Kidney (tissue), 14 donors: Measurements from ENCODE around the gene KCTD7. TPM values are rescaled to one million over a fixed set of nuclear protein-coding genes. Genes with fewer than 3 reads are reported as not detected.
"Not testable (repeated sequence)": the region's sequence is repeated elsewhere in the genome, so short reads cannot be mapped to it uniquely, and the experiment has no call there.

Experiments
- DNase-seq, 5 donors: peaks; one replicate each; pipeline ENCODE4 v3.0.0-alpha.2; 2013 to 2020
- FAIRE-seq: peaks from 2 replicates; lab custom pipeline; 2012; peaks lifted over from hg19 to GRCh38; lab: Jason Lieb, UNC
- H3K27ac ChIP-seq, 2 donors: one replicate each; pipeline ENCODE4 v1.7.0; 2013; ENCODE audit warnings: low read depth in 2 of 2, low read length in 2 of 2, inconsistent platforms in 1 of 2
- H3K27me3 ChIP-seq: one replicate; pipeline ENCODE4 v1.7.1; 2013; ENCODE audit warnings: low read length, inconsistent platforms; ENCODE audit not compliant: control insufficient read depth, insufficient read depth
- H3K36me3 ChIP-seq, 3 donors: one replicate each; pipeline versions ENCODE4 v1.7.0 to v1.7.1; 2013; ENCODE audit warnings: low read length in 3 of 3, control low read depth in 1 of 3, inconsistent platforms in 1 of 3; ENCODE audit not compliant: insufficient read depth in 3 of 3, control insufficient read depth in 2 of 3
- H3K4me1 ChIP-seq, 3 donors: one replicate each; pipeline versions ENCODE4 v1.7.0 to v1.7.1; 2013; ENCODE audit warnings: low read length in 3 of 3, inconsistent platforms in 1 of 3, low read depth in 1 of 3; ENCODE audit not compliant: control insufficient read depth in 2 of 3, insufficient read depth in 2 of 3
- H3K4me3 ChIP-seq, 3 donors: one replicate each; pipeline versions ENCODE4 v1.7.0 to v1.8.1; 2013; ENCODE audit warnings: low read length in 3 of 3, control low read depth in 1 of 3, inconsistent platforms in 1 of 3
- H3K9ac ChIP-seq, 3 donors: one replicate each; pipeline versions ENCODE4 v1.7.0 to v1.7.1; 2013; ENCODE audit warnings: low read length in 3 of 3, control low read depth in 1 of 3, inconsistent platforms in 1 of 3
- H3K9me3 ChIP-seq, 3 donors: one replicate each; pipeline versions ENCODE4 v1.7.0 to v1.7.1; 2013; ENCODE audit warnings: low read length in 3 of 3, control low read depth in 1 of 3, inconsistent platforms in 1 of 3; ENCODE audit not compliant: control insufficient read depth in 2 of 3, insufficient read depth in 1 of 3
- intact Hi-C: fragments of 100-400 bp; cut with DNase I; formaldehyde crosslinking; loops from one replicate; pipeline ENCODE4 v1.11.1; 2022
- polyA plus RNA-seq: library from polyadenylated mRNA; stranded (reverse); fragments of 350-450 nt; fragmentation: Illumina TruSeq; extraction: RNeasy Lipid Tissue Mini Kit (QIAGEN cat#74804); gene quantifications from one replicate; pipeline ENCODE4 v1.2.3, GENCODE V29; 2014; ENCODE audit warnings: low read depth, low replicate concordance; ENCODE audit not compliant: insufficient read depth
- total RNA-seq: library from RNA; stranded (reverse); fragmentation: NEBNext Ultra II Directional; extraction: Animal tissue kit (Norgen Biotek cat#: 25700); gene quantifications from one replicate; pipeline ENCODE4 v1.2.1, GENCODE V29; 2021
- TF ChIP-seq, protein P1 (sequence below): IDR thresholded peaks from 3 replicates; pipeline ENCODE4 v1.5.1; 2012; ENCODE audit warnings: mild to moderate bottlenecking, moderate library complexity, borderline replicate concordance; ENCODE audit not compliant: insufficient read depth; ENCODE audit errors: extremely low read depth
- donor health status: control.
- donor health status: control.
- donor health status: control.
- donor health status: control.
- donor health status: control.
- donor health status: DM: yes; HTN: yes; CAD: no.
- donor health status: Normal renal cell carcinoma (clear cell type).

KCTD7 gene
- total and polyA plus RNA-seq, 2 donors from 2014 or later: 7.2 to 12.4 TPM

DNA sequence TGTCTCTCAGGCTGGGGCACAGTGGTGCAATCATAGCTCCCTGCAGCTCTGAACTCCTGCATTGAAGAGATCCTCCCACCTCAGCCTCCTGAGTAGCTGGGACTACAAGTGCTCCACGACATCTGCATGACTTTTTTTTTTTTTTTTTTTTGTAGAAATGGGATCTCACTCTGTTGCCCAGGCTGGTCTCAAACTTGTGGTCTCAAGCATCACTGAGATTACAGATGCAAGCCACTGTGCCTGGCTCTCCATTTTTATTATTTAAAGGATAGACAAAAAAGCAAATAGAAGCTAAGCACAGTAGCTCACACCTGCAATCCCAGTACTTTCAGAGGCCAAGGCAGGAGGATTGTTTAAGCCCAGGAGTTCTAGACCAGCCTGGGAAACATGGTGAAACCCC, 13.0 kb upstream of the KCTD7 start:
- Histone ChIP-seq H3K9me3 (no peaks in the 10 kb centered on the region), H3K27me3 (no peaks in the 10 kb centered on the region), H3K4me1 (no peaks in the 10 kb centered on the region), H3K9ac (no peak overlapping the region), H3K27ac (no peak overlapping the region), H3K36me3 (no peaks in the 10 kb centered on the region), H3K4me3 (no peak overlapping the region)
- DNase-seq (no peak), FAIRE-seq (no peak)
- intact Hi-C loops: no loop called here
- TF ChIP-seq, protein P1, sequence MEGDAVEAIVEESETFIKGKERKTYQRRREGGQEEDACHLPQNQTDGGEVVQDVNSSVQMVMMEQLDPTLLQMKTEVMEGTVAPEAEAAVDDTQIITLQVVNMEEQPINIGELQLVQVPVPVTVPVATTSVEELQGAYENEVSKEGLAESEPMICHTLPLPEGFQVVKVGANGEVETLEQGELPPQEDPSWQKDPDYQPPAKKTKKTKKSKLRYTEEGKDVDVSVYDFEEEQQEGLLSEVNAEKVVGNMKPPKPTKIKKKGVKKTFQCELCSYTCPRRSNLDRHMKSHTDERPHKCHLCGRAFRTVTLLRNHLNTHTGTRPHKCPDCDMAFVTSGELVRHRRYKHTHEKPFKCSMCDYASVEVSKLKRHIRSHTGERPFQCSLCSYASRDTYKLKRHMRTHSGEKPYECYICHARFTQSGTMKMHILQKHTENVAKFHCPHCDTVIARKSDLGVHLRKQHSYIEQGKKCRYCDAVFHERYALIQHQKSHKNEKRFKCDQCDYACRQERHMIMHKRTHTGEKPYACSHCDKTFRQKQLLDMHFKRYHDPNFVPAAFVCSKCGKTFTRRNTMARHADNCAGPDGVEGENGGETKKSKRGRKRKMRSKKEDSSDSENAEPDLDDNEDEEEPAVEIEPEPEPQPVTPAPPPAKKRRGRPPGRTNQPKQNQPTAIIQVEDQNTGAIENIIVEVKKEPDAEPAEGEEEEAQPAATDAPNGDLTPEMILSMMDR: no peak

- Histone ChIP-seq H3K9me3 (no peaks in the 10 kb centered on the region), H3K27me3 (no peaks in the 10 kb centered on the region), H3K36me3 (no peaks in the 10 kb centered on the region), H3K27ac (no peak overlapping the region), H3K9ac (no peak overlapping the region), H3K4me3 (no peak overlapping the region), H3K4me1 (no peaks in the 10 kb centered on the region)
- TF ChIP-seq, protein P1: no peak
- no peak for FAIRE-seq
- DNase-seq: peak in 1 of 5 donors; percentile 5
- intact Hi-C loops: no loop called here
Measured at GRCh38 chr7:66617295-66617694, 11.4 kb upstream of the KCTD7 start.

GRCh38 chr7:66619341-66619948, 9.2 kb upstream of the KCTD7 start:
- H3K27ac ChIP-seq, H3K27me3 ChIP-seq, H3K9me3 ChIP-seq, intact Hi-C loops, H3K4me3 ChIP-seq, H3K9ac ChIP-seq, H3K36me3 ChIP-seq, FAIRE-seq, H3K4me1 ChIP-seq: not testable (repeated sequence)
- peak in 3 of 5 donors; percentile 2 to 49 (median 25) for DNase-seq

DNA sequence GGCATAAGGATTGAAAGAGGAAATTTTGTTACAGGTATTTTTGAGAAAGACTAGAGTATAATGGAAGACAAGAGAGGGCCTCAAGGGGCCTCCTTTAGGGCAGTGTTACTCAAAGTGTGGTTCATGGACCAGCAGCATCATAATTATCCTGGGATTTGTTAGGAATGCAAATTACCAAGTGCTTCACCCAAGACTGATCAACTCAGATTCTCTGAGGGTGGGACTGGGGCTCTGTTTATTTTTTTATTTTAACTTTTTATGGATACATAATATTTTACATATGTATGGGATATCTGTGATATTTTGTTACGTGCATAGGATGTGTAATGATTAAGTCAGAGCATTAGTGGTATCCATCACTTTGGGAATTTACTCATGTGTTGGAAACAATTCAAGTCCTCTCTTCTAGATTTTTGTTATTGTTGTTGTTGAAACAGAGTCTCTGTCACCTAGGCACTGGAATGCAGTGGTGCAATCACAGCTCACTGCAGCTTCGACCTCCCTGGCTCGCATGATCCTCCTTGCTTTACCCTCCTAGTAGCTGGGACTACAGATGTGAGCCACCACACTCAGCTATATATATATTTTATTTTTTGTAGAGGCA, 2.2 kb upstream of the KCTD7 start:
- FAIRE-seq (no peak), DNase-seq (no peak)
- Histone ChIP-seq H3K27me3 (no peaks in the 10 kb centered on the region), H3K36me3 (no peaks in the 10 kb centered on the region), H3K9me3 (no peaks in the 10 kb centered on the region), H3K27ac (no peak overlapping the region), H3K9ac (no peak overlapping the region), H3K4me1 (peaks cover 0 to 6% (median 4%) of the 10 kb centered on the region in 3 donors), H3K4me3 (no peak overlapping the region)
- intact Hi-C loops: no loop called here
- TF ChIP-seq, protein P1: no peak
